ENCODE data around the gene TBC1D19. TPM values are rescaled to one million over a fixed set of nuclear protein-coding genes. Genes with fewer than 3 reads are reported as not detected.

The TBC1D19 gene
- total RNA-seq, 1 donor from 2014 or later: 5.2 TPM

- Mint-ChIP-seq H3K4me3 (no peak overlapping the region), H3K9me3 (peaks cover 12% of the 10 kb centered on the region), H3K36me3 (ENCODE audit: low read depth) (peaks cover 2% of the 10 kb centered on the region), H3K27ac (no peak overlapping the region), H3K4me1 (no peaks in the 10 kb centered on the region), H3K27me3 (no peaks in the 10 kb centered on the region)
- ChIA-PET CTCF (no interaction called here), POLR2A (no interaction called here)
- intact Hi-C loops (cut with micrococcal nuclease): no loop called here
- no peak for DNase-seq
- no peak for ATAC-seq (ENCODE audit: low read depth)
- no peak for TF ChIP-seq CTCF (IDR thresholded peaks at IDR 0.05)
These were observed 123.5 kb downstream of the TBC1D19 start for GRCh38 chr4:26707342-26707741.

- H3K36me3 Mint-ChIP-seq (ENCODE audit: low read depth): peaks cover 2% of the 10 kb centered on the region
- TF ChIP-seq CTCF (IDR thresholded peaks at IDR 0.05): no peak
- POLR2A ChIA-PET: no interaction called here
- peaks cover 12% of the 10 kb centered on the region for H3K9me3 Mint-ChIP-seq
- ATAC-seq (ENCODE audit: low read depth) (no peak), DNase-seq (no peak)
- CTCF ChIA-PET: no interaction called here
- no peaks in the 10 kb centered on the region for H3K27me3 Mint-ChIP-seq
- H3K4me3 Mint-ChIP-seq: no peak overlapping the region
- intact Hi-C loops (cut with micrococcal nuclease): no loop called here
- no peaks in the 10 kb centered on the region for H3K4me1 Mint-ChIP-seq
- H3K27ac Mint-ChIP-seq: no peak overlapping the region
These were observed 125.4 kb downstream of the TBC1D19 start for GRCh38 chr4:26709246-26709645.

GRCh38 chr4:26713563-26714151 lies 129.8 kb downstream of the TBC1D19 start:
- no peaks in the 10 kb centered on the region for H3K27me3 Mint-ChIP-seq
- H3K4me3 Mint-ChIP-seq: no peak overlapping the region
- no peak for TF ChIP-seq CTCF (IDR thresholded peaks at IDR 0.05)
- H3K4me1 Mint-ChIP-seq: no peaks in the 10 kb centered on the region
- ATAC-seq (ENCODE audit: low read depth) (no peak), DNase-seq (no peak)
- ChIA-PET CTCF (no interaction called here), POLR2A (no interaction called here)
- H3K9me3 Mint-ChIP-seq: peaks cover 6% of the 10 kb centered on the region
- H3K36me3 Mint-ChIP-seq (ENCODE audit: low read depth): peaks cover 1% of the 10 kb centered on the region
- intact Hi-C loops (cut with micrococcal nuclease): no loop called here
- no peak overlapping the region for H3K27ac Mint-ChIP-seq

GRCh38 chr4:26715636-26716242 lies 131.9 kb downstream of the TBC1D19 start:
- ChIA-PET CTCF (no interaction called here), POLR2A (no interaction called here)
- Mint-ChIP-seq H3K27ac (no peak overlapping the region), H3K4me1 (no peaks in the 10 kb centered on the region), H3K9me3 (no peaks in the 10 kb centered on the region), H3K4me3 (no peak overlapping the region), H3K27me3 (no peaks in the 10 kb centered on the region), H3K36me3 (ENCODE audit: low read depth) (no peaks in the 10 kb centered on the region)
- no peak for ATAC-seq (ENCODE audit: low read depth)
- intact Hi-C loops (cut with micrococcal nuclease): no loop called here
- no peak for TF ChIP-seq CTCF (IDR thresholded peaks at IDR 0.05)
- DNase-seq: no peak

GRCh38 chr4:26717332-26717731 lies 133.4 kb downstream of the TBC1D19 start:
- POLR2A ChIA-PET: no interaction called here
- intact Hi-C loops (cut with micrococcal nuclease): no loop called here

More at GRCh38 chr4:26717332-26717731, 133.4 kb downstream of the TBC1D19 start:
- ATAC-seq (ENCODE audit: low read depth) (no peak), DNase-seq (no peak)
- Mint-ChIP-seq H3K27ac (no peak overlapping the region), H3K36me3 (ENCODE audit: low read depth) (no peaks in the 10 kb centered on the region), H3K4me3 (no peak overlapping the region), H3K27me3 (no peaks in the 10 kb centered on the region), H3K9me3 (no peaks in the 10 kb centered on the region), H3K4me1 (no peaks in the 10 kb centered on the region)
- no peak for TF ChIP-seq CTCF (IDR thresholded peaks at IDR 0.05)
- CTCF ChIA-PET: no interaction called here

Measured in activated B cell treated with CpG ODN at 0.5 μM for 24 hours (primary cell).